Gastroesophageal sphincter (tissue), 4 donors: ENCODE results near the gene IRF8. TPM values are rescaled to one million over a fixed set of nuclear protein-coding genes. Genes with fewer than 3 reads are reported as not detected.

ENCODE experiments used
- ATAC-seq: fragments of 150-250 bp; one replicate; pipeline ENCODE4 v1.9.1; 2016; ENCODE audit warnings: mild to moderate bottlenecking, moderate library complexity
- H3K27ac ChIP-seq, 4 donors: fragments of 200-600 bp; sonication (generic) in 3 of 4; 1 replicate in 3 of 4; 2 replicates in 1 of 4; pipeline ENCODE4 v1.5.1; 2016 to 2019
- H3K27me3 ChIP-seq: fragments of 200-600 bp; sonication (generic); one replicate; pipeline ENCODE4 v1.5.1; 2019
- H3K36me3 ChIP-seq, 2 donors: fragments of 200-600 bp; sonication (generic); one replicate each; pipeline ENCODE4 v1.5.1; 2019; ENCODE audit warnings: control low read depth in 1 of 2
- H3K4me1 ChIP-seq, 3 donors: fragments of 200-600 bp; sonication (generic); 1 replicate in 2 of 3; 2 replicates in 1 of 3; pipeline ENCODE4 v1.5.1; 2016 to 2019; ENCODE audit warnings: control low read depth in 2 of 3
- H3K4me3 ChIP-seq, 2 donors: fragments of 200-600 bp; sonication (generic); one replicate each; pipeline ENCODE4 v1.5.1; 2019; ENCODE audit warnings: mild to moderate bottlenecking in 1 of 2, moderate library complexity in 1 of 2
- H3K9me3 ChIP-seq, 3 donors: fragments of 200-600 bp; sonication (generic); one replicate each; pipeline ENCODE4 v1.5.1; 2017 to 2019; ENCODE audit warnings: control low read depth in 2 of 3
- EP300 ChIP-seq: sonication (generic); formaldehyde crosslinking; IDR thresholded peaks from one replicate; pipeline ENCODE4 v1.6.1; 2017; ENCODE audit warnings: antibody characterized with exemption, mild to moderate bottlenecking
- POLR2A ChIP-seq, 2 donors: fragments of 450-650 bp; IDR thresholded peaks; one replicate each; pipeline ENCODE4 v1.6.1; 2017; ENCODE audit warnings: antibody characterized with exemption in 2 of 2, mild to moderate bottlenecking in 2 of 2, moderate library complexity in 1 of 2
- POLR2AphosphoS5 ChIP-seq: sonication (generic); formaldehyde crosslinking; IDR thresholded peaks from one replicate; pipeline ENCODE4 v1.6.1; 2017; ENCODE audit warnings: antibody characterized with exemption
- WGBS, 2 donors: methylation state at CpG; one replicate each; pipeline ENCODE4 v1.1.5; 2018; ENCODE audit warnings: low coverage in 1 of 2; 5-methylcytosine and 5-hydroxymethylcytosine counted together
- small RNA-seq, 4 donors: library from RNA; depleted of rRNA; stranded (forward); fragments of <200 nt; gene quantifications; one replicate each; pipeline ENCODE3, GENCODE V24; 2016
- total RNA-seq, 4 donors: library from RNA; depleted of rRNA; stranded (reverse); fragments of >200 nt; gene quantifications; one replicate each; pipeline ENCODE4 v1.1.0, GENCODE V29; 2016
- TF ChIP-seq, protein P1 (sequence below), 4 experiments: fragments of 200-600 bp in 2 of 4; fragments of 450-650 bp in 2 of 4; sonication (generic) in 1 of 4; IDR thresholded peaks; one replicate each; pipeline ENCODE4 v1.5.1; 2017 to 2019; ENCODE audit warnings: antibody characterized with exemption in 4 of 4, mild to moderate bottlenecking in 2 of 4, moderate library complexity in 2 of 4

Gene IRF8
- total RNA-seq, 4 donors from 2014 or later, result 2.4 to 13.8 (median 9.0) TPM

DNA sequence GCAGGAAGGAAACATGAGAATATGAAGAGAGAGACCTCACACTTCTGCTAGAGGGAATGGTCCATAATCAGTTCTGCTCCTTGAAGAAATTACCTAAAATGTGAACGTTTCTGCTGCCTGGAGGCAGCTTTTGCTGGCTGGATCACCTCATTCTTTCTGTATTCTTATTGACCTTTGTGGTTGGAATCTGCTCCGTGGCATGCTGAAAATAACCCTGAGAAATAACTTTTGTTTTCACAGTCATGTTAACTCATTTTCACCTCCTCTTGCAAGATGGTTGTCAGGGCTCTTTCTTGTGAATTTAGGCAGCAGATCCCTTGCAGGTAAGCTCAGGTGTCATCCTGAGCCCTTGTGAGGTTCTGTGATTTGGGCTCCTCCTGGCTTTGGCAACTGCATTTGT, 70.2 kb downstream of the IRF8 start:
- Histone ChIP-seq H3K27me3 (no peaks in the 10 kb centered on the region), H3K4me1 (peaks cover 0 to 16% (median 0%) of the 10 kb centered on the region in 3 donors), H3K27ac (no peak overlapping the region), H3K36me3 (no peaks in the 10 kb centered on the region), H3K4me3 (no peak overlapping the region), H3K9me3 (no peaks in the 10 kb centered on the region)
- 8 to 13% methylated on average over 2 of the region's 2 CpGs for WGBS, 2 donors
- TF ChIP-seq POLR2AphosphoS5, result no peak
- TF ChIP-seq, protein P1, sequence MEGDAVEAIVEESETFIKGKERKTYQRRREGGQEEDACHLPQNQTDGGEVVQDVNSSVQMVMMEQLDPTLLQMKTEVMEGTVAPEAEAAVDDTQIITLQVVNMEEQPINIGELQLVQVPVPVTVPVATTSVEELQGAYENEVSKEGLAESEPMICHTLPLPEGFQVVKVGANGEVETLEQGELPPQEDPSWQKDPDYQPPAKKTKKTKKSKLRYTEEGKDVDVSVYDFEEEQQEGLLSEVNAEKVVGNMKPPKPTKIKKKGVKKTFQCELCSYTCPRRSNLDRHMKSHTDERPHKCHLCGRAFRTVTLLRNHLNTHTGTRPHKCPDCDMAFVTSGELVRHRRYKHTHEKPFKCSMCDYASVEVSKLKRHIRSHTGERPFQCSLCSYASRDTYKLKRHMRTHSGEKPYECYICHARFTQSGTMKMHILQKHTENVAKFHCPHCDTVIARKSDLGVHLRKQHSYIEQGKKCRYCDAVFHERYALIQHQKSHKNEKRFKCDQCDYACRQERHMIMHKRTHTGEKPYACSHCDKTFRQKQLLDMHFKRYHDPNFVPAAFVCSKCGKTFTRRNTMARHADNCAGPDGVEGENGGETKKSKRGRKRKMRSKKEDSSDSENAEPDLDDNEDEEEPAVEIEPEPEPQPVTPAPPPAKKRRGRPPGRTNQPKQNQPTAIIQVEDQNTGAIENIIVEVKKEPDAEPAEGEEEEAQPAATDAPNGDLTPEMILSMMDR (IDR thresholded peaks at IDR 0.05), result no peak
- TF ChIP-seq EP300, result no peak
- no peak for TF ChIP-seq POLR2A (IDR thresholded peaks at IDR 0.05)
- no peak for ATAC-seq

- TF ChIP-seq POLR2AphosphoS5, result no peak
- no peak for TF ChIP-seq POLR2A (IDR thresholded peaks at IDR 0.05)
- TF ChIP-seq, protein P1 (IDR thresholded peaks at IDR 0.05), result no peak
- TF ChIP-seq EP300, result no peak
- no peaks in the 10 kb centered on the region for H3K27me3 ChIP-seq
- H3K4me1 ChIP-seq, result peaks cover 0 to 12% (median 0%) of the 10 kb centered on the region in 3 donors
- no peaks in the 10 kb centered on the region for H3K9me3 ChIP-seq
- H3K36me3 ChIP-seq, result no peaks in the 10 kb centered on the region
- ATAC-seq, result no peak
- no peak overlapping the region for H3K4me3 ChIP-seq
- 58 to 79% methylated on average over 6 to 9 of the region's 9 CpGs for WGBS, 2 donors
- H3K27ac ChIP-seq, result no peak overlapping the region
Observed at GRCh38 chr16:85969591-85969990, 70.6 kb downstream of the IRF8 start.

DNA sequence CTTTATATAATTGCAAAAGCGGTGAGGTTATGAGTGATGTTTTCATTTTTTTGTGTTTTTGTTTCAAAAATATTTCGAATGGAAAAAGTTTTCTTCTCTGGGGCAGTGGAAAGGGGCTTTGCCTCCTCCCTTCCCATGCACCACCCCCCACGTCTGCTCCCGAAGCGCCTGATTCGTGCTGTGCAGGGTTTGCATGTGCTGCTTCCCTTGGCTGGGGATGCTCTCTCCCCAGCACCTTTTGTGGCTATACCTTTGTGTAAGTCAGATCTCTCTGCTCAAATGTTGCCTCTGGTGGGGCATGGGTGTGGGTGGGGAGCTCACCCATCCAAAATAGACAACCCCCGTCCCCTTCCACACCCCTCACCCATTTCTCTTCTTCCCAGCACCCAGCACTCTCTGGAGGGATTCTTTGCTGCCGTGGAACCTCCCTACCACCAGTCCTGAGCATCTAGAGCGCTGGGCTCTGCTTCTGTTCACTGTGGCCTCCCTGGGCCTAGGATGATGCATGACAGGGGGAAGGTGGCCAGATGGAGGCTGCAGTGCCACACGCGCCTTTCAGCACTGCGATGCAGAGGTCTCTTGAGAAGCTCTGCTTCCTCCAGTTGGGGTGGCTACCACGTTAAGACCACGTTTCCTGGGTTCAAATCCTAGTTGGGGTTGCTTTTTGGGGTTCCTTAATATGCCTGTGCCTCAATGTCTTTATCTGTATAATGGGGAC, 71.2 kb downstream of the IRF8 start:
- WGBS, 2 donors, result 75 to 78% methylated on average over 6 to 9 of the region's 14 CpGs
- no peaks in the 10 kb centered on the region for H3K27me3 ChIP-seq
- no peak for ATAC-seq
- no peak overlapping the region for H3K27ac ChIP-seq
- no peak overlapping the region for H3K4me3 ChIP-seq
- H3K36me3 ChIP-seq, result no peaks in the 10 kb centered on the region
- no peaks in the 10 kb centered on the region for H3K9me3 ChIP-seq
- TF ChIP-seq POLR2AphosphoS5 (no peak), POLR2A (IDR thresholded peaks at IDR 0.05) (no peak), EP300 (no peak)
- TF ChIP-seq, protein P1 (IDR thresholded peaks at IDR 0.05), result no peak
- peaks cover 0 to 11% (median 0%) of the 10 kb centered on the region in 3 donors for H3K4me1 ChIP-seq

GRCh38 chr16:85970738-85971137, 71.8 kb downstream of the IRF8 start:
- H3K27me3 ChIP-seq, result no peaks in the 10 kb centered on the region
- WGBS, 2 donors, result 77 to 84% methylated on average over 3 of the region's 3 CpGs
- no peak overlapping the region for H3K4me3 ChIP-seq
- no peaks in the 10 kb centered on the region for H3K9me3 ChIP-seq
- no peak overlapping the region for H3K27ac ChIP-seq
- peaks cover 0 to 11% (median 0%) of the 10 kb centered on the region in 3 donors for H3K4me1 ChIP-seq
- no peaks in the 10 kb centered on the region for H3K36me3 ChIP-seq
- TF ChIP-seq EP300 (no peak), POLR2A (IDR thresholded peaks at IDR 0.05) (no peak), POLR2AphosphoS5 (no peak)
- TF ChIP-seq, protein P1 (IDR thresholded peaks at IDR 0.05), result no peak
- no peak for ATAC-seq

Small RNA genes lying within 50 kb of the gene (small RNA-seq; reads per million reads assigned to genes)
- 0 to 0.36 (median 0) reads per million in 4 donors for gene MIR6774

Other genes starting within 250 kb of the IRF8 start
- gene GINS2, start 210.2 kb upstream of the IRF8 start, total RNA-seq, result 1 to 10 TPM in 1 of 4 donors, under 1 TPM in 3; 0.15 to 1.4 (median 0.66) TPM
- 1 to 10 TPM in 1 of 4 donors, under 1 TPM in 2, not detected in 1; 0.52 to 1.9 (median 0.94) TPM for gene C16orf74, start 148.1 kb upstream of the IRF8 start, total RNA-seq
- 10 to 100 TPM; 23.4 to 32.5 (median 26.8) TPM for gene EMC8, start 99.6 kb upstream of the IRF8 start, total RNA-seq
- gene COX4I1, start 99.5 kb upstream of the IRF8 start, total RNA-seq, result 100 to 1,000 TPM; 465 to 597 (median 507) TPM